DMS153 treated with DMSO at 0.1 percent for 48 hours (cell line): Measurements from ENCODE around the gene SEC23B.
A peak's percentile ranks its signal among the peaks of the same experiment; 100 is the strongest.
"Not testable (repeated sequence)": the region's sequence is repeated elsewhere in the genome, so short reads cannot be mapped to it uniquely, and the experiment has no call there.

Source experiments
- DNase-seq: peaks from one replicate; lab custom pipeline; 2025; ENCODE audit not compliant: unreplicated experiment; lab: John Stamatoyannopoulos, UW

Gene SEC23B

DNA sequence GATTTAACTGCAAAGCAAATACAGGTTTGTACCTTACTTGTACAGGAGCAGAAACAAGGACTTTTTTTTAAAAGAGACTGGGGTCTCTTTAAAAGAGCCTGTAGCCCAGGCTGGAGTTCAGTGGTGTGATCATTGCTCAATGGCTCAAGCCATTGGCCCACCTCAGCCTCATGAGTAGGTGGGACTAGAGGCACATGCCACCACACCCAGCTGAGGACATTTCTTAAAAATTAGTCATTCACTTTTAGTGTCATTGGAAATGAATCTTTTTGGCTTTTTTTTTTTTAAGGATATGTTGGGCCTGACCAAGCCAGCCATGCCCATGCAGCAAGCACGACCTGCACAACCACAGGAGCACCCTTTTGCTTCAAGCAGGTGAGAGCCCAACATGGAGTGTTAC, 16.9 kb downstream of the SEC23B start:
- DNase-seq = no peak

DNA sequence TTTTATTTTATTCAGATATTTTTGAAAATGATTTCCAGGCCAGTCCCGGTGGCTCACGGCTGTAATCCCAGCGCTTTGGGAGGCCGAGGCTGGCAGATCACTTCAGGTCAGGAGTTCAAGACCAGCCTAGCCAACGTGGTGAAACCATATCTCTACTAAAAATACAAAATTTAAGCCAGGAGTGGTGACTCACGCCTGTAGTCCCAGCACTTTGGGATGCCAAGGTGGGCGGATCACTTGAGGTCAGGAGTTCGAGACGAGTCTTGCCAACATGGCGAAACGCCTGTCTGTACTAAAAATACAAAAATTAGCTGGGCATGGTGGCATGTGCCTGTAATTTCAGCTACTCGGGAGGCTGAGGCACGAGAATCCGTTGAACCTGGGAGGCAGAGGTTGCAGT, 19.0 kb downstream of the SEC23B start:
- not testable (repeated sequence) for DNase-seq

DNA sequence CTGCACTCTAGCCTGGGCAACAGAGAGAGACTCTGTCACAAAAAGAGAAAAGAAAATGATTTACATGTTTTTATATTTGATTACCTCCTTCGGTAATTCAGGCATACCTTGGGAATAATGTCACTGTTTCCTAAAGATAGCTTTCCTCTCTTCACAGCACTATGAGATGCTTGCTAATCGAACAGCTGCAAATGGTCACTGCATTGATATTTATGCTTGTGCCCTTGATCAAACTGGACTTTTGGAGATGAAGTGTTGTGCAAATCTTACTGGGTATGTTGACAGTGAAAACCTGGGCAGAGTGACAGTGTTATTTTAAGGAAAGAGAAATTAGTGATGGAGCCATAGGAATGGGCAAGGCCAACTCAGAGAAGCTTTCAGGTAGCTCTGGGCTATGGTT, 19.6 kb downstream of the SEC23B start:
- DNase-seq = no peak

DNA sequence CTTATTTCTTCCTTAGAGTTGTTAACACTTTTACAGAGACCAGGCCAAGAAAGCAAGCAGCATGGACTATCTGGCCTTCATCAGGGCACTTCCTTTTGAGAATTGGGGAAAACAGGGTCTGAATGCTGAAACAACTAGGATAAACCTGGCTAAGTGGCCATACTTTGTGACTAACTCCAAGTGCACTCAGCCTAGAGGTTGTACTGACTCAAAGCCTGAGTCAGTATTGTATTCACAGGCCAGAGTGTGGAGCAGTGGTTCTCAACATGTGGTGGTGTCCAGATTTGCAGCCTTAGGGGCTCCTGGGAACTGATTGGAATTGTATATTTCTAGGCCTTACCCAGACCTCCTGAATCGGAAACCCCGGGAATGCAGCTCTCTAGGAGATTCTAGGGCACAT, 20.1 kb downstream of the SEC23B start:
- DNase-seq = no peak

GRCh38 chr20:18529041-18529440, 21.3 kb downstream of the SEC23B start:
- no peak for DNase-seq

GRCh38 chr20:18532626-18533025, 24.9 kb downstream of the SEC23B start:
- DNase-seq = no peak

DNA sequence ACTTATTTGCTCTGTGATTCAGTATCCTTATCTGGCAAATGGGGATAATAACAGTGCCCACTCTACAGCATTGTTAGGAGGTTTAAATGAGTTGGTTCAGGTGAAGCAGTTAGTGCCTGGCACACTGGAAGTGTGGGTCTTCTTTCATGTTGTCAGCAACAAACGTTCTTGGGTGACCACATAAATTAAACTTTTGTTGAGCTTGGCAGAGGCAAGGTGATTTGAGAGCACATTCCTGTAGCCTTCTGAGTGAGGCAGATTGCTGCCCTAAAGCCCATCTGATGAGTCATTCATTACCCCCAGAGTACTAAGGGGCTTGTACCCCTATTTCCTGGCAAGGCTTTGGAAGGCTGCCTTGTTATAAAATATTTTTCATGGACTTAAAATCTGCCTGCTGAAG, 25.8 kb downstream of the SEC23B start:
- no peak for DNase-seq

DNA sequence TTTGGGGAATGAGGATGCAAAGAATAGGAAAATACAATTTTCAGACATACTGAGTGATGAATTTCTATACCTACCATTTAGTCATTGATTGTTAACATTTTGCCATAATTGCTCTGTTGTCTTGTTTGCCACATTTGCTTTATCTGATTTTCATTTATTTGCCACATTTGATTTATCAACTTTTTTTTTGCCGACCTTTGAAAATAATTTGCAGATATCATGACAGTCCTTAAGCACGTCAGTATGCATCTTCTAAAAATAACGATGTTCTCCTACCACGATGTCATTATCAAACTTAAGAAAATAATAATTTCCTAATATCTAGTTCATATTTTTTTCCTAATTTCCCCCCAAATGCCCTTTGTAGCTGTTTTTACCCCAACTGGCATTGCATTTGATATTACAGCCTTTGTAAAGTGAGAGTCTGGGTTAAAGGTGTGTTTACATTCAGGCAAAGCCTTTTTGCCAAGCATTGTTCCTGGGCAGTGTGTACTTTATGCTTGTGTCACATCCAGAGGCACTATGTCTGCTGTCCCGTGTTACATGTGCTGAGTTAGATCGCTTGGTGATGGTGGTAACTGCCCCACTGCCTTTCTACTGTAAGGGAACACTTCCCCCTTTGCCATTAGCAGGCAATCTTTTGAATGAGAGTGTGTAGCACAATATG, 26.4 kb downstream of the SEC23B start:
- DNase-seq = no peak

- no peak for DNase-seq
These were observed 29.9 kb downstream of the SEC23B start for GRCh38 chr20:18537651-18538050.

DNA sequence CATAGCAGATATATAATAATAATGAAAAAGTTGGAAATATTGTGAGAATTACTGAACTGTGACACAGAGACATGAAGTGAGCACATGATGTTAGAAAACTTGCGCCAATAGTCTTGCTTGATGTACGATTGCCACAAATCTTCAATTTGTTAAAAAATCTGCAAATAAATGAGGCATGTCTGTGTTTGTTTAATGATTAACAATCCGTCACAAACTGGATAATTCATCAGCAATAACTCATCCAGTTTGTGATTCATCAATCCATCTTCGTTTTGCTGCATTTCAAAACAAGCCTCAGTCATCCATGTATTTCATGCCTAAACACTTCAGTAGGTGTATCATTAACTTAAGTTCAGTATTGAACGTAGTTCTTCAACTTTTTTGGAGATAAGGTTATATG, 34.0 kb downstream of the SEC23B start:
- no peak for DNase-seq

GRCh38 chr20:18543216-18543615, 35.5 kb downstream of the SEC23B start:
- DNase-seq = no peak

GRCh38 chr20:18543932-18544331, 36.2 kb downstream of the SEC23B start:
- DNase-seq = no peak

DNA sequence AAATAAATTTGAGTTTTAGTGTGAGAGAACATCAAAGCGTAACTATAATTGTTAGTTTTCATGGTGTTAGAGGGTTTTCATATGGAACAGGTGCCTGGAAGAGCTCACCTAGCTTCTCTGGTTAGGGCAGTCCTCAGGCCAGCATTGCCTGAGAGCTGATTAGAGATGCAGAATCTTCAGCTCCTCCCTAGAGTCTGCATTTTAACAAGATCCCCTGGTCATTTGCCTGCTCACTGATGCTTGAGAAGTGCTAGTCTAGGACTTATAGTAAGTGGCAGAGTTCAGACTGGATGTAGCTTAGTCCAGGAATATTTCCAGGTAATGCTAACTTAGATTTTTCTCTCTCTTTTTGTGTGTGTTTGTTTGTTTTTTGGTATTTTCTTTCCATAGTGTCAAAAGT, 37.8 kb downstream of the SEC23B start:
- no peak for DNase-seq

GRCh38 chr20:18548465-18548864, 40.7 kb downstream of the SEC23B start:
- DNase-seq = no peak

- DNase-seq = no peak
These were observed 46.0 kb downstream of the SEC23B start for GRCh38 chr20:18553746-18554145.

DNA sequence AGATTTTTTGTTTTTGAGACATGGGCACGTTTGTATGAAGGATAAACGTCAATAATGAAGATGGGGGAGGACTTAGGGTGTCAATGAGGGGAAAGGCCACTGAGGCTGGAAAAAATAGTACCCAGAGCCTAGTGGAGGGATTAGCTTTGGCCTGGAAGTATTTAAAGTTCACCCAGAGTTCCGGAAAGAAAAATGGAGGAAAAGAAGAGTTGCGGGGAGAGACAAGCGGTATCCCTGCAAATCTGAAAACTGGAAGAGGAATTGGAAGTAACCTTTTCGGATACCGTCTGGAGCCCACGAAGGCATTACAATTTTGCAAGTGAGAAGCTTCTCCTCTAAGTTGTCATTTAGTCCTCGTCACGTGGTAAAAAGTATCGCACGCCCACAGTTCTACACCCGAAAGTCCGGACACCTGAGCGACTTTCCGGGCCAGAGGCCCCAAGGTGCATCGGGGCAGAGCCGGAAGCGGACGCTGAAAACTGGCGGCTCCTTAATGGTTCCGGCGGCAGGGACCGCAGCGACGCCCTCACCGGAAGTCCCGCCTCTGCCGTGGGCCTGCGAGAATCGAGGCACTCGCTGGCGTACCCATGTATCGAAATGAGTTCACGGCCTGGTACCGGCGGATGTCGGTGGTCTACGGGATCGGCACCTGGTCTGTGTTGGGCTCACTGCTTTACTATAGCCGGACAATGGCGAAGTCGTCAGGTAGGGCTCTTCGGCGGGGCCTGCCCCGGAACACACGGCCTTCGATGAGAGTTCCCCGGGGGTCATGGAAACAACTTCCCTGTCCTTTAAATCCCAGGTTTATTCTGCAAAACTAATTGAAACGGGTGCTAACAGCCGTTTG, 59.4 kb downstream of the SEC23B start, which contains the start of gene SMIM26:
Gene SMIM26 (plus strand): TSS at position 541 of the 847 bp plus-strand sequence. CDS start 47 bp downstream, at position 588.
- DNase-seq = peak; percentile 75

DNA sequence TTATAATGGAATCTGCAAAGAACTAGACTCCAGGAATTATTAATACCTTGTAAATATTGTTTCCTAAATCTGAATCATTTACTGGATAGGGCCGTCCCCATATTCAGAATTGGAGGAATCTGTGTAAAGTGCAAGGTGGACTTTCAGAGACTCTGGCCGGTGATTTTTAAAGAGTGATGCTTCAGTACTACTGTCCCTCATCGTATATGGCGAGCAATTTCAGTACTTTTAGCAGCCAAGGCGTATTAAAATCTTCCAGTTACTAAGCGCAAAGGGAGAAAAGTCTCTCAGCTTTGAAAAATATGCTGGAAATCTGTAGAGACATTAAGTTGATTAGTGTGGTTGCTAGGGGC, 60.0 kb downstream of the SEC23B start:
- DNase-seq = no peak

GRCh38 chr20:18571009-18571408, 63.3 kb downstream of the SEC23B start:
- DNase-seq = no peak

GRCh38 chr20:18571578-18571977, 63.8 kb downstream of the SEC23B start:
- no peak for DNase-seq

- no peak for DNase-seq
These were observed 70.2 kb downstream of the SEC23B start for GRCh38 chr20:18577942-18578341.

DNA sequence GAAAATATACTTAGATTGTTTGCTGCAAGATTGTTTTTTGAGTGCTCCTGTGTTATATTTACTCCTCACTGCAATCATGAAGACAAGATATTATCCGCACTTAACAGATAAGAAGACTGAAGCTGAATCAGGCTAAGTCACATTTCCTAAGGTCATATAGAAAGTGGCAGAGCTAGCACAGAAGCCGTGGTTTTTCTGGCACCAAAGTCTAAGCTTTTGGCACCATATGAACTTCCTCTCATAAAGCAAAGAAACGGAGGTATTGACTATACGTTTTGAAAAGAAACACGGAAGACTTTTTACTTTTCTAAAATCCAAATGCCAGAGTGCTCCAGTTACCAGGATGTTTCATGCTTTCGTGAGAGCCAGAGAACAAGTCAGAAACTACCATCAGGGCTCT, 70.8 kb downstream of the SEC23B start:
- DNase-seq = no peak

DNA sequence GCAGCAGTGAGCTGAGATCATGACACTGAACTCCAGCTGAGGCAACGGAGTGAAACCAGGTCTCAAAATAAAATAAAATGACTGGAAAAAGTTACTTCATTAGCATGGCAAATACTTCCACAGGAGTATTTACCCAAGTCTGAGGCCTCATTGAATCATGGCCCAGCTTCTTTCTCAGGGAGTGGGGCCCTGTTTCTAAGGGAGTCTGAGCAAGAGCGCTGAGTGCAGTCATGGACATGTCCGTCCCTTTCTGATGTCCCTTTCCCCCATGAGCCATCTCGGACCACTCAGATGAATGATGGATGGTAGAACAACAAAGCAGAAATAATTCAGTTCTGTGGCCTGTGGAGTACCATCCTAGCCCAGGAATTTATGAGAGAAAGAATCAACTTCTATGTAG, 72.3 kb downstream of the SEC23B start:
- DNase-seq = no peak

- no peak for DNase-seq
These were observed 77.4 kb downstream of the SEC23B start for GRCh38 chr20:18585134-18585533.
